Measurements from ENCODE around the gene SLC25A1.

SLC25A1 gene

DNA sequence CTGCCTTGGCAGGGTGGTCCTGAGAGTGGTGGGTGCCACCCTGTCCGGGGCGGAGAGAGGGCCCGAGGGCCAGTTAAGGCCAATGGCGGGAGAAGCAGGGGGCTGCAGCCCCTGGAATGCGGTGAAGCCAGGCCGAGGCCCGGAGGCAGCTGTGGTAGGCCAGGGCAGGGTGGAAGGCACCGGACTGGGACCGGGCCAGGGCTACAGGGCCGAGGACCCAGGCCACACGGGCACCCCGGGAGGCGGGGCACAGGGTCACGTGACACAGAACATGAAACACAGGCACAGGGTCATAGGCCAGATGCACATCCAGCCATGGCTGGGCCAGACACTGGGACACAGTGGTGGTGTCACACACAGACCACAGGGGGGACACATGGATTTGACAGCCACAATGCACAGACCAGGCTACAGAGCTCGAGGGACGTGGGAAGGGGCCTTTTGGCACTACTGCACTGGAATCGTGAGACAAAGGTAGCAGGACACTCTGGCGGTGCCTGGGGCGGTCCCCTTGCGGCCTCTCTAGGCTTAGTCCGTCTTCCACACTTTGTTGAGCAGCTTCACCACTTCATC, 2.8 kb downstream of the SLC25A1 start:
- H3K27ac ChIP-seq, result peak overlapping the region; percentile 93
- no peak for TF ChIP-seq ZFX (IDR thresholded peaks at IDR 0.05; ENCODE audit: borderline replicate concordance)
- TF ChIP-seq, protein P1, sequence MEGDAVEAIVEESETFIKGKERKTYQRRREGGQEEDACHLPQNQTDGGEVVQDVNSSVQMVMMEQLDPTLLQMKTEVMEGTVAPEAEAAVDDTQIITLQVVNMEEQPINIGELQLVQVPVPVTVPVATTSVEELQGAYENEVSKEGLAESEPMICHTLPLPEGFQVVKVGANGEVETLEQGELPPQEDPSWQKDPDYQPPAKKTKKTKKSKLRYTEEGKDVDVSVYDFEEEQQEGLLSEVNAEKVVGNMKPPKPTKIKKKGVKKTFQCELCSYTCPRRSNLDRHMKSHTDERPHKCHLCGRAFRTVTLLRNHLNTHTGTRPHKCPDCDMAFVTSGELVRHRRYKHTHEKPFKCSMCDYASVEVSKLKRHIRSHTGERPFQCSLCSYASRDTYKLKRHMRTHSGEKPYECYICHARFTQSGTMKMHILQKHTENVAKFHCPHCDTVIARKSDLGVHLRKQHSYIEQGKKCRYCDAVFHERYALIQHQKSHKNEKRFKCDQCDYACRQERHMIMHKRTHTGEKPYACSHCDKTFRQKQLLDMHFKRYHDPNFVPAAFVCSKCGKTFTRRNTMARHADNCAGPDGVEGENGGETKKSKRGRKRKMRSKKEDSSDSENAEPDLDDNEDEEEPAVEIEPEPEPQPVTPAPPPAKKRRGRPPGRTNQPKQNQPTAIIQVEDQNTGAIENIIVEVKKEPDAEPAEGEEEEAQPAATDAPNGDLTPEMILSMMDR (IDR thresholded peaks at IDR 0.05), result no peak

GRCh38 chr22:19175026-19175601, 3.4 kb downstream of the SLC25A1 start:
- no peak for TF ChIP-seq ZFX (IDR thresholded peaks at IDR 0.05; ENCODE audit: borderline replicate concordance)
- TF ChIP-seq, protein P1 (IDR thresholded peaks at IDR 0.05), result no peak
- H3K27ac ChIP-seq, result peak overlapping the region; percentile 93

DNA sequence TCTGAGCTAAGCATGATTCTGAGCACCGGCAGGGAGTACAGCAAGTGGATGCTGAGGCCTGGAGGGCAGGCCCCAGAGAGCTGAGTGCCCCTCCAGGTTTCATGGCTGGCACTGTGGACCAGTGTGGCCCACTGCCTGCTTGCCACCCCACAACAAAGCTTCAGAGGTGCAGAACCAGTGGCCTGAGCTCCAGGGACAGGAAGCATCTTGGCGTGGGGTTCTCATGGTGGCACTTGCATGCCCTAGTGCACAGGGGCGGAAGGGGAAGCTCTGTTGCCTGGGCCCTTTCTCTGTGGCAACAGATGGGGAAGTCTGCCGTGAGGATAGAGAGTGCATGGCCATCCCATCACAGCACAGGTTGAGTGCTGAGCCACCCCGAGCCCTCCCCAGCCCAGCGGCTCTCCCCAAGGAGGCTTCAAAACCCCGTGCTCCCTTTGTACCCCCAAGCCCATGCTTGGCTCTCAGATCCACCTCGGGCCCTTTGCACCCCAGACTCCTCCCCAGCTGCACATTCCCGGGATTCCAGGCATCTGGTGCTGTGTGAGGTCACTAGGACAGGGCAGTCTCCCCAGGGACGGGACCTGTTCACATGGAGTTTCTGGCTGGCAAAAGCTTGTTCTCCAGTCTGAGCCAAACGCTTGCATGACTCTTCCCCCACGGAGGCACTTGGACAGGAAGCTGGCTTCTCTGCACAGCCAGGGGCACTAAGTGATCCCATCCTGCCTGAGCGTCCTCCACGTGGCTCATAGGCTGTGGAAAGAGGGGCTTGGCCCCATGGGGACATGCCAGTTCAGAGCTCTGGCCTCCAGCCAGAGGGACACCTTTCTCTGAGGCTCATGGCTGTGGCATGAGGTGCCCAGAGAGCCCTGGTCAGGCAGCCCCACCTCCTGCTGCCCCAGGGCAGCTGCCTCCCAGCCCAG, 4.2 kb downstream of the SLC25A1 start:
- H3K27ac ChIP-seq, result peak overlapping the region; percentile 93
- TF ChIP-seq ZFX (IDR thresholded peaks at IDR 0.05; ENCODE audit: borderline replicate concordance), result no peak
- TF ChIP-seq, protein P1 (IDR thresholded peaks at IDR 0.05), result no peak

- H3K27ac ChIP-seq, result peak overlapping the region; percentile 93
- no peak for TF ChIP-seq ZFX (IDR thresholded peaks at IDR 0.05; ENCODE audit: borderline replicate concordance)
- TF ChIP-seq, protein P1 (IDR thresholded peaks at IDR 0.05), result no peak
Observed at GRCh38 chr22:19173047-19174035, 5.2 kb downstream of the SLC25A1 start.

GRCh38 chr22:19172213-19173046, 6.1 kb downstream of the SLC25A1 start:
- peak overlapping the region; percentile 93 for H3K27ac ChIP-seq
- no peak for TF ChIP-seq ZFX (IDR thresholded peaks at IDR 0.05; ENCODE audit: borderline replicate concordance)
- TF ChIP-seq, protein P1 (IDR thresholded peaks at IDR 0.05), result no peak

GRCh38 chr22:19169947-19170318, 8.6 kb downstream of the SLC25A1 start:
- no peak for TF ChIP-seq ZFX (IDR thresholded peaks at IDR 0.05; ENCODE audit: borderline replicate concordance)
- TF ChIP-seq, protein P1 (IDR thresholded peaks at IDR 0.05), result no peak
- H3K27ac ChIP-seq, result no peak overlapping the region
